DND-41 (cell line): ENCODE data around the gene AUTS2.
A peak's percentile ranks its signal among the peaks of the same experiment; 100 is the strongest.

ENCODE experiments used
- ATAC-seq: fragments of 200-7000 bp; cut with Tn5 transposase; 3 replicates; pipeline ENCODE4 v1.9.1; 2021; ENCODE audit warnings: low read depth; ENCODE audit not compliant: insufficient read depth
- DNase-seq: peaks from one replicate; pipeline ENCODE4 v3.0.0-alpha.2; 2020
- H2AFZ ChIP-seq: 2 replicates; pipeline ENCODE4 v1.6.0; 2012; ENCODE audit warnings: low read depth, low read length
- H3K27ac ChIP-seq: 2 replicates; pipeline ENCODE4 v1.5.1; 2012; ENCODE audit warnings: low read length, inconsistent platforms
- H3K27me3 ChIP-seq: fragments of 200-600 bp; sonication (generic); 2 replicates; pipeline ENCODE4 v1.6.0; 2012; ENCODE audit warnings: low read length, mild to moderate bottlenecking, inconsistent platforms; ENCODE audit not compliant: insufficient read depth, poor library complexity
- H3K36me3 ChIP-seq: 2 replicates; pipeline ENCODE4 v1.5.1; 2012; ENCODE audit warnings: low read length, inconsistent platforms; ENCODE audit not compliant: insufficient read depth
- H3K4me1 ChIP-seq: 2 replicates; pipeline ENCODE4 v1.5.1; 2012; ENCODE audit warnings: mild to moderate bottlenecking, low read length; ENCODE audit not compliant: insufficient read depth
- H3K4me2 ChIP-seq: 2 replicates; pipeline ENCODE4 v1.6.0; 2012; ENCODE audit warnings: mild to moderate bottlenecking, moderate library complexity, low read length, inconsistent platforms; ENCODE audit not compliant: insufficient read depth
- H3K4me3 ChIP-seq, 2 experiments: fragments of 200-600 bp in 1 of 2; shearing (Covaris generic) in 1 of 2; 2 replicates each; pipeline ENCODE4 v1.5.1; 2012 to 2016; ENCODE audit warnings: inconsistent platforms in 2 of 2, low read length in 2 of 2, mild to moderate bottlenecking in 2 of 2, low read depth in 1 of 2, moderate library complexity in 1 of 2
- H3K79me2 ChIP-seq: 2 replicates; pipeline ENCODE4 v1.6.0; 2012; ENCODE audit warnings: low read length, inconsistent platforms; ENCODE audit not compliant: insufficient read depth
- H3K9ac ChIP-seq: 2 replicates; pipeline ENCODE4 v1.6.0; 2012; ENCODE audit warnings: low read depth, mild to moderate bottlenecking, inconsistent platforms, low read length, moderate library complexity
- H3K9me3 ChIP-seq: 2 replicates; pipeline ENCODE4 v1.5.1; 2012; ENCODE audit warnings: low read length, moderate library complexity, mild to moderate bottlenecking, inconsistent platforms; ENCODE audit not compliant: insufficient read depth, severe bottlenecking
- H4K20me1 ChIP-seq: 2 replicates; pipeline ENCODE4 v1.6.0; 2012; ENCODE audit warnings: low read length; ENCODE audit not compliant: insufficient read depth
- EZH2 ChIP-seq: IDR thresholded peaks from 3 replicates; pipeline ENCODE4 v1.6.1; 2012; ENCODE audit warnings: borderline replicate concordance, low read depth, mild to moderate bottlenecking, moderate library complexity, low read length, inconsistent platforms; ENCODE audit not compliant: severe bottlenecking
- TF ChIP-seq, protein P1 (sequence below): IDR thresholded peaks from 2 replicates; pipeline ENCODE4 v1.5.1; 2012; ENCODE audit warnings: borderline replicate concordance, low read length, moderate library complexity, mild to moderate bottlenecking; ENCODE audit not compliant: poor library complexity, severe bottlenecking; ENCODE audit errors: extremely low read depth

AUTS2 gene

DNA sequence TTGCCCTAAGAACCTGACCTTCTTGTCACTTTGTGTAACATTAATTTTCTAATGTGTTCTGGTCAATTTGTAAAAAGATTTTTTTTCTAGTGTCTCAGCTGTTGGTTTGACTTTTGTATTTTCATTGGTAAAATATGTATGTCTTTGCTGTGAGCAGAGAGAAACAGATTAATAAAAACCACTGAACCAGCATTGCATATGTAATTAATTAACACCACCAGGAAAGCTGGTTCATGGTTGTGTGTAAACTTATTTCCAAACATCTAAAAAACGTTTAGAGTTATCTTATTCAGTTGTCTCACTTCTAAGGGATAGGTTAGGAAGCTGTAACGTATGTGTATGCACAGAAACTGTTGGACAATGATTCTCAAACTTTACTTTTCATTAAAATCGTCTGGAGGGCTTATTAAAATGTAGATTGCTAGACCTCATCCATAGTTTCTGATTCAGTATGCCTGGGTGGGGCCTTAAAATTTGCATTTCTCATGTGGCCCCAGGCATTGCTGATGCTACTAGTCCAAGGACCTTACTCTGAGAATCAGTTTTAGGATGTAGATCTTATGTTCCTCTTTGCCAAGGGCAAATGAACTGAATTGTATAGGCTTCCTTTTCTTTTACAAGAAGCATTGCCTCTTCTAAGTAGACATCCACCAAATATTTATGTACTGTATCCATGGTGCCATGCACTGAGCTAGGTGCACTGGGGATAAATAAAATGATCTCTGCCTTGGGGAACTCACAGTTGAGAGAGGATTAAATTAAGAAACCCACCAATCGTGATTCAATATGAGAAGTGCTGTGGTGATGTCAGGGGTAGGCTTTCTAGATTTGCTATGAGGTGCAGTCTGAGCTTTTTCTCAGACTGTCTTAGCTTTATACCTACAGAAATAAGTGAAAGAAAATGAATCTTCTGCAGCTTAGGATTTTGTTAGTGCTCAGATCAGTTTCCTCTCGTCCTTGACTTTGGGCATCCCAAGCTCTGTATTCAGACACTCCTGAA, 98.7 kb downstream of the AUTS2 start:
- no peak overlapping the region for H2AFZ ChIP-seq
- peaks cover 68% of the 10 kb centered on the region for H3K79me2 ChIP-seq
- TF ChIP-seq, protein P1, sequence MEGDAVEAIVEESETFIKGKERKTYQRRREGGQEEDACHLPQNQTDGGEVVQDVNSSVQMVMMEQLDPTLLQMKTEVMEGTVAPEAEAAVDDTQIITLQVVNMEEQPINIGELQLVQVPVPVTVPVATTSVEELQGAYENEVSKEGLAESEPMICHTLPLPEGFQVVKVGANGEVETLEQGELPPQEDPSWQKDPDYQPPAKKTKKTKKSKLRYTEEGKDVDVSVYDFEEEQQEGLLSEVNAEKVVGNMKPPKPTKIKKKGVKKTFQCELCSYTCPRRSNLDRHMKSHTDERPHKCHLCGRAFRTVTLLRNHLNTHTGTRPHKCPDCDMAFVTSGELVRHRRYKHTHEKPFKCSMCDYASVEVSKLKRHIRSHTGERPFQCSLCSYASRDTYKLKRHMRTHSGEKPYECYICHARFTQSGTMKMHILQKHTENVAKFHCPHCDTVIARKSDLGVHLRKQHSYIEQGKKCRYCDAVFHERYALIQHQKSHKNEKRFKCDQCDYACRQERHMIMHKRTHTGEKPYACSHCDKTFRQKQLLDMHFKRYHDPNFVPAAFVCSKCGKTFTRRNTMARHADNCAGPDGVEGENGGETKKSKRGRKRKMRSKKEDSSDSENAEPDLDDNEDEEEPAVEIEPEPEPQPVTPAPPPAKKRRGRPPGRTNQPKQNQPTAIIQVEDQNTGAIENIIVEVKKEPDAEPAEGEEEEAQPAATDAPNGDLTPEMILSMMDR: no peak
- TF ChIP-seq EZH2: no peak
- H3K36me3 ChIP-seq: no peaks in the 10 kb centered on the region
- H3K9ac ChIP-seq: peak overlapping the region; percentile 25; the same call in 1 of the 2 replicates
- peaks cover 12% of the 10 kb centered on the region for H4K20me1 ChIP-seq
- DNase-seq (no peak), ATAC-seq (no peak)
- H3K4me2 ChIP-seq: peak overlapping the region; percentile 57
- peak overlapping the region in 1 of 2 experiments; percentile 34; a peak in 2 of 4 replicates for H3K4me3 ChIP-seq
- no peaks in the 10 kb centered on the region for H3K27me3 ChIP-seq
- H3K27ac ChIP-seq: peak overlapping the region; percentile 79
- no peaks in the 10 kb centered on the region for H3K9me3 ChIP-seq
- peaks cover 31% of the 10 kb centered on the region for H3K4me1 ChIP-seq

DNA sequence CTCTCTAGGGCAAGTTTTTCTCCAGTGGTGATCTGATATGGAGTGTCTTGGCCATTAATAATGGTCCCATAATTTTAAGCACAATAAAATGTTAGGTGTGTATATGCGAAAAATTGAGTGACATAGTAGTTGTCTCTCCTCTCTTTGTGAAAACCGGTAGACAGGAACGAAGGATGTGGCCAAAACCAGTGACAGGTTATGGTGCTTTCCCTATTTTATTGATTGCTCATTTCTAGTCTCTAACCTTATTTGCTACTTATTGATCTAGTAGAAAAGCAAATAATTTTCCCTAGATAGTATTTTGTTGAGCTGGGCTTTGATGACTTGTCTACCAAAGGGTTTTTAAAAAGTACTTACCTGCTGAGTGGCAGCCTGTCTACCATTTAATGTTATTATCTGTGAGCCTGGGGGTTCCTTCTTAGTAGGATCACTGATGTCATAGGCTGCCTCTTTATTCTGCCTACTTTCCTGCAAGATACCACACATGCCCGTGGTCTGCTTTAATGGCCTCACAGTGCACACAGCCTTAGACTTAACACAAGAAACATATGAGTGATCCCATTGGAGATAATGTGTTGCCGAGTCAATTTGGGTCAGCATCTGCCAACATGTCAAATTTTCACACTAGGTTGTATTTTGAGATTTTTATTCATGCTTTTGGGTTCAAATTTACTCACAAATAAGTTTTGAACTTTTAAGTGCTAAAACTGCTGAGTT, 100.0 kb downstream of the AUTS2 start:
- ATAC-seq (no peak), DNase-seq (no peak)
- H3K79me2 ChIP-seq: peaks cover 63% of the 10 kb centered on the region
- no peak overlapping the region for H3K4me3 ChIP-seq
- H3K4me2 ChIP-seq: no peak overlapping the region
- H3K9ac ChIP-seq: no peak overlapping the region
- H2AFZ ChIP-seq: no peak overlapping the region
- no peaks in the 10 kb centered on the region for H3K9me3 ChIP-seq
- TF ChIP-seq, protein P1: no peak
- TF ChIP-seq EZH2: no peak
- H3K27me3 ChIP-seq: no peaks in the 10 kb centered on the region
- no peaks in the 10 kb centered on the region for H3K36me3 ChIP-seq
- H3K4me1 ChIP-seq: peaks cover 38% of the 10 kb centered on the region
- H4K20me1 ChIP-seq: peaks cover 13% of the 10 kb centered on the region; the same call in 1 of the 2 replicates
- no peak overlapping the region for H3K27ac ChIP-seq

- TF ChIP-seq, protein P1: no peak
- TF ChIP-seq EZH2: no peak
- Histone ChIP-seq H3K27ac (no peak overlapping the region), H2AFZ (no peak overlapping the region), H3K36me3 (no peaks in the 10 kb centered on the region), H3K9me3 (no peaks in the 10 kb centered on the region), H3K27me3 (no peaks in the 10 kb centered on the region), H3K4me1 (peaks cover 31% of the 10 kb centered on the region), H3K9ac (no peak overlapping the region), H3K4me2 (no peak overlapping the region), H4K20me1 (peaks cover 13% of the 10 kb centered on the region; the same call in 1 of the 2 replicates), H3K79me2 (peaks cover 54% of the 10 kb centered on the region), H3K4me3 (no peak overlapping the region)
- ATAC-seq: no peak
- DNase-seq: no peak
These were observed 101.7 kb downstream of the AUTS2 start for GRCh38 chr7:69699931-69700330.
